Activated T-cell treated with anti-CD3 and anti-CD28 coated beads, Interleukin-2, amount 50 U/mL, for 24 hours (primary cell): ENCODE data around the gene HSCB.
A peak's percentile ranks its signal among the peaks of the same experiment; 100 is the strongest.
"Not testable (repeated sequence)": the region's sequence is repeated elsewhere in the genome, so short reads cannot be mapped to it uniquely, and the experiment has no call there.

ENCODE experiments used
- DNase-seq: peaks from one replicate; pipeline ENCODE4 v3.0.0-alpha.2; 2020
- H3K27ac Mint-ChIP-seq: 2 replicates; pipeline ENCODE4 v1.8.0; 2020; ENCODE audit warnings: mild to moderate bottlenecking, mixed read lengths
- H3K27me3 Mint-ChIP-seq: 2 replicates; pipeline ENCODE4 v1.8.0; 2020; ENCODE audit warnings: mixed read lengths
- H3K36me3 Mint-ChIP-seq: 2 replicates; pipeline ENCODE4 v1.8.0; 2020; ENCODE audit warnings: low read depth, mixed read lengths
- H3K4me1 Mint-ChIP-seq: 2 replicates; pipeline ENCODE4 v1.8.0; 2020; ENCODE audit warnings: low read depth, mixed read lengths
- H3K4me3 Mint-ChIP-seq: 2 replicates; pipeline ENCODE4 v1.8.0; 2020; ENCODE audit warnings: mild to moderate bottlenecking, moderate library complexity, mixed read lengths
- H3K9me3 Mint-ChIP-seq: 2 replicates; pipeline ENCODE4 v1.8.0; 2020; ENCODE audit warnings: mixed read lengths

HSCB gene

GRCh38 chr22:28741785-28742561 lies at the start of gene HSCB, which contains the start of gene CHEK2:
TSS of gene HSCB (plus strand) at chr22:28742039. CDS start at chr22:28742096, 57 bp downstream.
TSS of gene CHEK2 (minus strand) at chr22:28741820. CDS start at chr22:28734721, 7,099 bp downstream.
- Mint-ChIP-seq H3K9me3 (no peaks in the 10 kb centered on the region), H3K4me1 (peaks cover 36% of the 10 kb centered on the region), H3K4me3 (peak within 1 kb of the TSS; percentile 95), H3K27ac (peak within 1 kb of the TSS; percentile 99), H3K36me3 (peaks cover 47% of the 10 kb centered on the region), H3K27me3 (no peaks in the 10 kb centered on the region)
- DNase-seq, result peak; percentile 94

- H3K4me3 Mint-ChIP-seq, H3K4me1 Mint-ChIP-seq, DNase-seq, H3K27me3 Mint-ChIP-seq, H3K9me3 Mint-ChIP-seq, H3K27ac Mint-ChIP-seq: not testable (repeated sequence)
- peaks cover 35% of the 10 kb centered on the region for H3K36me3 Mint-ChIP-seq
These were observed 48.6 kb upstream of the HSCB start for GRCh38 chr22:28693041-28693760.

GRCh38 chr22:28702891-28703290 lies 38.9 kb upstream of the HSCB start:
- H3K27ac Mint-ChIP-seq, result no peak overlapping the region
- no peak overlapping the region for H3K4me3 Mint-ChIP-seq
- DNase-seq, result no peak
- no peaks in the 10 kb centered on the region for H3K4me1 Mint-ChIP-seq
- no peaks in the 10 kb centered on the region for H3K27me3 Mint-ChIP-seq
- H3K9me3 Mint-ChIP-seq, result no peaks in the 10 kb centered on the region
- H3K36me3 Mint-ChIP-seq, result peaks cover 19% of the 10 kb centered on the region

GRCh38 chr22:28703436-28703835 lies 38.4 kb upstream of the HSCB start:
- Mint-ChIP-seq H3K27ac (no peak overlapping the region), H3K4me3 (no peak overlapping the region), H3K36me3 (peaks cover 21% of the 10 kb centered on the region), H3K9me3 (no peaks in the 10 kb centered on the region), H3K4me1 (no peaks in the 10 kb centered on the region), H3K27me3 (no peaks in the 10 kb centered on the region)
- DNase-seq, result no peak

GRCh38 chr22:28706845-28707244 lies 35.0 kb upstream of the HSCB start:
- H3K27ac Mint-ChIP-seq, result no peak overlapping the region

GRCh38 chr22:28710107-28710506 lies 31.7 kb upstream of the HSCB start:
- H3K27ac Mint-ChIP-seq, result no peak overlapping the region
- H3K36me3 Mint-ChIP-seq, result peaks cover 44% of the 10 kb centered on the region
- peaks cover 9% of the 10 kb centered on the region for H3K4me1 Mint-ChIP-seq
- DNase-seq, result no peak
- no peaks in the 10 kb centered on the region for H3K9me3 Mint-ChIP-seq
- H3K4me3 Mint-ChIP-seq, result no peak overlapping the region
- no peaks in the 10 kb centered on the region for H3K27me3 Mint-ChIP-seq

More at GRCh38 chr22:28706845-28707244, 35.0 kb upstream of the HSCB start:
- H3K4me1 Mint-ChIP-seq, result peaks cover 2% of the 10 kb centered on the region
- H3K9me3 Mint-ChIP-seq, result no peaks in the 10 kb centered on the region
- DNase-seq, result no peak
- H3K36me3 Mint-ChIP-seq, result peaks cover 43% of the 10 kb centered on the region
- no peaks in the 10 kb centered on the region for H3K27me3 Mint-ChIP-seq
- H3K4me3 Mint-ChIP-seq, result no peak overlapping the region

- H3K4me1 Mint-ChIP-seq, result peaks cover 9% of the 10 kb centered on the region
- peaks cover 42% of the 10 kb centered on the region for H3K36me3 Mint-ChIP-seq
- H3K9me3 Mint-ChIP-seq, result no peaks in the 10 kb centered on the region
- no peaks in the 10 kb centered on the region for H3K27me3 Mint-ChIP-seq
- no peak overlapping the region for H3K4me3 Mint-ChIP-seq
- H3K27ac Mint-ChIP-seq, result no peak overlapping the region
- DNase-seq, result no peak
These were observed 31.2 kb upstream of the HSCB start for GRCh38 chr22:28710576-28711191.

GRCh38 chr22:28711341-28711740 lies 30.5 kb upstream of the HSCB start:
- DNase-seq, result no peak
- peaks cover 9% of the 10 kb centered on the region for H3K4me1 Mint-ChIP-seq

GRCh38 chr22:28711820-28712777 lies 29.7 kb upstream of the HSCB start:
- peaks cover 37% of the 10 kb centered on the region for H3K36me3 Mint-ChIP-seq
- no peaks in the 10 kb centered on the region for H3K9me3 Mint-ChIP-seq
- H3K4me1 Mint-ChIP-seq, result peaks cover 9% of the 10 kb centered on the region
- DNase-seq, result no peak
- no peak overlapping the region for H3K27ac Mint-ChIP-seq
- no peak overlapping the region for H3K4me3 Mint-ChIP-seq
- no peaks in the 10 kb centered on the region for H3K27me3 Mint-ChIP-seq

More at GRCh38 chr22:28711341-28711740, 30.5 kb upstream of the HSCB start:
- Mint-ChIP-seq H3K27ac (no peak overlapping the region), H3K9me3 (no peaks in the 10 kb centered on the region), H3K36me3 (peaks cover 38% of the 10 kb centered on the region), H3K4me3 (no peak overlapping the region), H3K27me3 (no peaks in the 10 kb centered on the region)

- no peak for DNase-seq
- H3K4me1 Mint-ChIP-seq, result peaks cover 13% of the 10 kb centered on the region
- no peak overlapping the region for H3K4me3 Mint-ChIP-seq
- H3K36me3 Mint-ChIP-seq, result peaks cover 30% of the 10 kb centered on the region
- H3K27me3 Mint-ChIP-seq, result no peaks in the 10 kb centered on the region
- H3K27ac Mint-ChIP-seq, result no peak overlapping the region
- no peaks in the 10 kb centered on the region for H3K9me3 Mint-ChIP-seq
These were observed 27.7 kb upstream of the HSCB start for GRCh38 chr22:28714043-28714628.

GRCh38 chr22:28715611-28716010 lies 26.2 kb upstream of the HSCB start:
- H3K4me1 Mint-ChIP-seq, result peaks cover 13% of the 10 kb centered on the region
- no peak overlapping the region for H3K4me3 Mint-ChIP-seq
- DNase-seq, result no peak
- H3K27me3 Mint-ChIP-seq, result no peaks in the 10 kb centered on the region
- H3K27ac Mint-ChIP-seq, result no peak overlapping the region
- no peaks in the 10 kb centered on the region for H3K9me3 Mint-ChIP-seq
- peaks cover 26% of the 10 kb centered on the region for H3K36me3 Mint-ChIP-seq

- peaks cover 24% of the 10 kb centered on the region for H3K36me3 Mint-ChIP-seq
- no peaks in the 10 kb centered on the region for H3K27me3 Mint-ChIP-seq
- no peak overlapping the region for H3K27ac Mint-ChIP-seq
- H3K9me3 Mint-ChIP-seq, result no peaks in the 10 kb centered on the region
- no peak overlapping the region for H3K4me3 Mint-ChIP-seq
- DNase-seq, result no peak
- H3K4me1 Mint-ChIP-seq, result peaks cover 11% of the 10 kb centered on the region
These were observed 25.2 kb upstream of the HSCB start for GRCh38 chr22:28716686-28717085.

GRCh38 chr22:28718044-28718443 lies 23.8 kb upstream of the HSCB start:
- Mint-ChIP-seq H3K9me3 (no peaks in the 10 kb centered on the region), H3K4me3 (no peak overlapping the region)

More at GRCh38 chr22:28718044-28718443, 23.8 kb upstream of the HSCB start:
- peaks cover 11% of the 10 kb centered on the region for H3K4me1 Mint-ChIP-seq
- no peak for DNase-seq
- no peaks in the 10 kb centered on the region for H3K27me3 Mint-ChIP-seq
- H3K27ac Mint-ChIP-seq, result no peak overlapping the region
- peaks cover 22% of the 10 kb centered on the region for H3K36me3 Mint-ChIP-seq
